IMR-90 (cell line): ENCODE results near the gene SSR2. TPM values are rescaled to one million over a fixed set of nuclear protein-coding genes. Genes with fewer than 3 reads are reported as not detected.

Experiments
- ATAC-seq: fragments of 200-7000 bp; cut with Tn5 transposase; 2 replicates; pipeline ENCODE4 v1.9.1; 2020; ENCODE audit warnings: low read depth, mild to moderate bottlenecking, moderate library complexity
- BruUV-seq: library from RNA; stranded (reverse); fragments of 400-500 nt; replicated peaks from 2 replicates; lab custom pipeline; 2021; lab: Mats Ljungman, UMichigan
- CTCF ChIA-PET: fragments of 300-600 bp; formaldehyde crosslinking; extraction: SDS; loops from one replicate; lab custom pipeline; 2021; ENCODE audit warnings: antibody characterized with exemption; lab: Yijun Ruan, JAX
- POLR2A ChIA-PET: fragments of 300-600 bp; sonication (Branson Sonifier 250); formaldehyde crosslinking; loops from one replicate; lab custom pipeline; 2022; ENCODE audit warnings: antibody characterized with exemption; ENCODE audit not compliant: unreplicated experiment; lab: Charles Lee
- DNase-seq: peaks from one replicate; pipeline ENCODE4 v3.0.0; 2013
- H2AFZ ChIP-seq: replicated peaks from 2 replicates; pipeline ENCODE3; 2013; ENCODE audit warnings: low read length, mild to moderate bottlenecking; ENCODE audit not compliant: poor library complexity
- H2AK5ac ChIP-seq: 2 replicates; pipeline ENCODE4 v1.6.1; 2013; ENCODE audit warnings: low read depth, low read length, inconsistent platforms
- H2AK9ac ChIP-seq: replicated peaks from 2 replicates; pipeline ENCODE3; 2013; ENCODE audit warnings: mild to moderate bottlenecking, low read depth, low read length, moderate library complexity; ENCODE audit not compliant: poor library complexity
- H2BK120ac ChIP-seq: 2 replicates; pipeline ENCODE4 v1.6.1; 2013; ENCODE audit warnings: low read depth, low read length, inconsistent platforms
- H2BK15ac ChIP-seq: 3 replicates; pipeline ENCODE4 v1.6.1; 2013; ENCODE audit warnings: low read depth, low read length, inconsistent platforms
- H2BK20ac ChIP-seq: 2 replicates; pipeline ENCODE4 v1.6.1; 2013; ENCODE audit warnings: low read depth, mild to moderate bottlenecking, inconsistent platforms, low read length, moderate library complexity
- H2BK5ac ChIP-seq: 2 replicates; pipeline ENCODE4 v1.6.1; 2013; ENCODE audit warnings: mild to moderate bottlenecking, low read depth, low read length, inconsistent platforms; ENCODE audit not compliant: poor library complexity, severe bottlenecking
- H3K14ac ChIP-seq: replicated peaks from 2 replicates; pipeline ENCODE4 v1.6.1; 2013; ENCODE audit warnings: low read depth, low read length, inconsistent platforms
- H3K18ac ChIP-seq: 2 replicates; pipeline ENCODE4 v1.6.1; 2013; ENCODE audit warnings: low read depth, low read length, control low read depth
- H3K23ac ChIP-seq: 2 replicates; pipeline ENCODE4 v1.6.1; 2013; ENCODE audit warnings: low read depth, low read length, inconsistent platforms
- H3K27ac ChIP-seq: 2 replicates; pipeline ENCODE4 v1.5.1; 2013; ENCODE audit warnings: mild to moderate bottlenecking, control low read depth, low read length; ENCODE audit not compliant: insufficient read depth
- H3K27me3 ChIP-seq: 2 replicates; pipeline ENCODE4 v1.6.1; 2013; ENCODE audit warnings: low read length; ENCODE audit not compliant: control insufficient read depth, insufficient read depth
- H3K36me3 ChIP-seq: 2 replicates; pipeline ENCODE4 v1.6.1; 2013; ENCODE audit warnings: low read length, mixed read lengths; ENCODE audit not compliant: control insufficient read depth, insufficient read depth
- H3K4ac ChIP-seq: 2 replicates; pipeline ENCODE4 v1.6.1; 2013; ENCODE audit warnings: low read depth, low read length, inconsistent platforms
- H3K4me1 ChIP-seq: 2 replicates; pipeline ENCODE4 v1.6.1; 2013; ENCODE audit warnings: low read length, mixed read lengths; ENCODE audit not compliant: control insufficient read depth, insufficient read depth
- H3K4me2 ChIP-seq: 2 replicates; pipeline ENCODE4 v1.6.1; 2013; ENCODE audit warnings: low read depth, mild to moderate bottlenecking, control low read depth, low read length, moderate library complexity
- H3K4me3 ChIP-seq: 2 replicates; pipeline ENCODE4 v1.5.1; 2013; ENCODE audit warnings: low read depth, mild to moderate bottlenecking, control low read depth, low read length, moderate library complexity; ENCODE audit not compliant: insufficient read depth
- H3K56ac ChIP-seq: 2 replicates; pipeline ENCODE4 v1.6.1; 2013; ENCODE audit warnings: low read length, inconsistent platforms; ENCODE audit not compliant: insufficient read depth; ENCODE audit errors: extremely low read depth
- H3K79me1 ChIP-seq, 2 experiments: 2 replicates each; pipeline ENCODE4 v1.6.1; 2013; ENCODE audit warnings: low read length in 2 of 2, inconsistent platforms in 1 of 2, low read depth in 1 of 2
- H3K9ac ChIP-seq: 2 replicates; pipeline ENCODE4 v1.6.1; 2013; ENCODE audit warnings: low read depth, low read length, control low read depth
- H3K9me1 ChIP-seq: 2 replicates; pipeline ENCODE4 v1.6.1; 2013; ENCODE audit warnings: low read length, inconsistent platforms; ENCODE audit not compliant: insufficient read depth
- H3K9me3 ChIP-seq: 2 replicates; pipeline ENCODE4 v1.6.1; 2013; ENCODE audit warnings: low read length; ENCODE audit not compliant: control insufficient read depth, insufficient read depth
- H4K20me1 ChIP-seq: 2 replicates; pipeline ENCODE4 v1.6.1; 2013; ENCODE audit warnings: low read length, inconsistent platforms; ENCODE audit not compliant: insufficient read depth
- H4K5ac ChIP-seq: 2 replicates; pipeline ENCODE4 v1.6.1; 2013; ENCODE audit warnings: mild to moderate bottlenecking, low read depth, low read length, control low read depth
- H4K8ac ChIP-seq, 2 experiments: 2 replicates each; pipeline ENCODE4 v1.6.1; 2013; ENCODE audit warnings: low read depth in 2 of 2, low read length in 2 of 2, control low read depth in 1 of 2, inconsistent platforms in 1 of 2
- H4K91ac ChIP-seq: 2 replicates; pipeline ENCODE4 v1.6.1; 2013; ENCODE audit warnings: low read depth, low read length, inconsistent platforms; ENCODE audit not compliant: insufficient read depth
- CHD1 ChIP-seq: IDR thresholded peaks from 2 replicates; pipeline ENCODE4 v1.6.1; 2012; ENCODE audit warnings: low read depth, low read length, improper control_type of control experiment
- CTCF ChIP-seq: conservative IDR thresholded peaks from 2 replicates; pipeline ENCODE4 v1.5.1; 2012; ENCODE audit warnings: mild to moderate bottlenecking, low read depth, low read length, improper control_type of control experiment
- FOS ChIP-seq: fragments of 150-350 bp; IDR thresholded peaks from 2 replicates; pipeline ENCODE4 v1.6.1; 2016; ENCODE audit warnings: low read depth, low read length
- MAFK ChIP-seq: IDR thresholded peaks from 2 replicates; pipeline ENCODE4 v1.6.1; 2012; ENCODE audit warnings: low read depth, low read length, improper control_type of control experiment
- MAZ ChIP-seq: IDR thresholded peaks from 2 replicates; pipeline ENCODE4 v1.6.1; 2012; ENCODE audit warnings: low read depth, mild to moderate bottlenecking, low read length, improper control_type of control experiment, moderate library complexity, borderline replicate concordance
- MXI1 ChIP-seq: IDR thresholded peaks from 2 replicates; pipeline ENCODE4 v1.6.1; 2012; ENCODE audit warnings: low read depth, mild to moderate bottlenecking, low read length, moderate library complexity, borderline replicate concordance
- NFE2L2 ChIP-seq: fragments of 150-350 bp; IDR thresholded peaks from 2 replicates; pipeline ENCODE4 v1.6.1; 2016; ENCODE audit warnings: low read depth, mild to moderate bottlenecking, low read length
- POLR2A ChIP-seq: IDR thresholded peaks from 2 replicates; pipeline ENCODE4 v1.6.1; 2012; ENCODE audit warnings: mild to moderate bottlenecking, low read depth, low read length
- RAD21 ChIP-seq: IDR thresholded peaks from 2 replicates; pipeline ENCODE4 v1.6.1; 2012; ENCODE audit warnings: low read length, improper control_type of control experiment
- RCOR1 ChIP-seq: IDR thresholded peaks from 2 replicates; pipeline ENCODE4 v1.6.1; 2012; ENCODE audit warnings: mild to moderate bottlenecking, low read length, improper control_type of control experiment; ENCODE audit not compliant: insufficient replicate concordance
- RFX5 ChIP-seq: IDR thresholded peaks from 2 replicates; pipeline ENCODE4 v1.8.0; 2012; ENCODE audit warnings: low read depth, mild to moderate bottlenecking, low read length, moderate library complexity
- SMC3 ChIP-seq: fragments of 150-350 bp; IDR thresholded peaks from 2 replicates; pipeline ENCODE4 v1.6.1; 2016; ENCODE audit warnings: low read depth, mild to moderate bottlenecking, antibody characterized with exemption, low read length, moderate library complexity
- USF2 ChIP-seq: fragments of 150-350 bp; IDR thresholded peaks from 2 replicates; pipeline ENCODE4 v1.6.1; 2017; ENCODE audit warnings: mild to moderate bottlenecking, antibody characterized with exemption, low read length, low read depth
- WGBS, 2 experiments: methylation state at CpG; one replicate each; pipeline versions ENCODE4 v1.1.5 to v1.1.7; 2013; ENCODE audit warnings: missing lambda C conversion rate in 2 of 2; ENCODE audit not compliant: insufficient read length in 1 of 2; ENCODE audit errors: extremely low coverage in 2 of 2; 5-methylcytosine and 5-hydroxymethylcytosine counted together
- dilution Hi-C: fragments of 300-500 bp; cut with HindIII; formaldehyde crosslinking; loops from one replicate; pipeline ENCODE4 v1.14.3; 2018; ENCODE audit warnings: low sequenced_read_pairs; ENCODE audit not compliant: unreplicated experiment
- in situ Hi-C: fragments of 300-500 bp; cut with MboI; formaldehyde crosslinking; loops from 3 replicates; pipeline ENCODE4 v1.14.3; 2019; ENCODE audit warnings: low sequenced_read_pairs, inconsistent platforms, mixed read lengths
- intact Hi-C: fragments of 100-400 bp; cut with micrococcal nuclease; formaldehyde crosslinking; loops from 2 replicates; pipeline ENCODE4 v1.10.0; 2022
- polyA plus RNA-seq, 3 experiments: library from polyadenylated mRNA; depleted of rRNA; stranded (reverse); fragments of >200 nt; gene quantifications; 2 replicates each; pipeline ENCODE4 v1.2.3, GENCODE V29; 2012; ENCODE audit warnings: low replicate concordance in 1 of 3
- total RNA-seq: library from RNA; depleted of rRNA; stranded (reverse); fragments of >200 nt; gene quantifications from 2 replicates; pipeline ENCODE4 v1.2.3, GENCODE V29; 2012

Gene SSR2
- total and polyA plus RNA-seq, 2 of the 4 experiments (the other 2 are of a cell fraction): 553 to 1,264 TPM

GRCh38 chr1:155962599-155963211 lies 58.0 kb downstream of the SSR2 start:
- dilution Hi-C loops: no loop called here
- H4K8ac ChIP-seq: no peak overlapping the region; a peak in 1 of 4 replicates
- no peak for TF ChIP-seq CTCF
- no peak for TF ChIP-seq POLR2A
- TF ChIP-seq FOS: no peak
- no peak for TF ChIP-seq MAFK
- no peak for TF ChIP-seq MAZ
- TF ChIP-seq RFX5: no peak
- TF ChIP-seq CHD1: no peak
- no peak for TF ChIP-seq RAD21
- TF ChIP-seq SMC3: no peak
- TF ChIP-seq RCOR1: no peak
- TF ChIP-seq USF2: no peak
- no peak for TF ChIP-seq NFE2L2
- no peak for TF ChIP-seq MXI1
- POLR2A ChIA-PET: no interaction called here
- 95% methylated on average over 10 of the region's 18 CpGs; no CpG with 5 or more reads in 1 of the 2 experiments for WGBS, 2 experiments
- H3K9me3 ChIP-seq: no peaks in the 10 kb centered on the region
- peak overlapping the region; percentile 25; the same call in 1 of the 2 replicates for H3K4ac ChIP-seq
- no peak overlapping the region for H2BK20ac ChIP-seq
- H3K23ac ChIP-seq: no peak overlapping the region
- peaks cover 20% of the 10 kb centered on the region for H3K4me1 ChIP-seq
- H2BK15ac ChIP-seq: no peak overlapping the region
- H3K9me1 ChIP-seq: peaks cover 16% of the 10 kb centered on the region; the same call in 1 of the 2 replicates
- no peak overlapping the region for H3K4me3 ChIP-seq
- H3K14ac ChIP-seq: peak overlapping the region; percentile 7
- H3K9ac ChIP-seq: no peak overlapping the region
- no peak overlapping the region for H4K91ac ChIP-seq
- intact Hi-C loops: loop anchor here (1.0 kb wide), 1 partner anchor 27 kb away; no protein-coding TSS in a partner anchor
- no peak overlapping the region for H2AFZ ChIP-seq
- peaks cover 28 to 84% of the 10 kb centered on the region in 2 experiments for H3K79me1 ChIP-seq
- H2BK120ac ChIP-seq: no peak overlapping the region
- no peak overlapping the region for H3K18ac ChIP-seq
- no TSS peak for BruUV-seq
- peaks cover 70% of the 10 kb centered on the region for H4K20me1 ChIP-seq
- in situ Hi-C loops: no loop called here
- H3K4me2 ChIP-seq: no peak overlapping the region
- ATAC-seq (no peak), DNase-seq (no peak)
- H2BK5ac ChIP-seq: peak overlapping the region; percentile 12
- H3K56ac ChIP-seq: no peak overlapping the region
- H2AK9ac ChIP-seq: peak overlapping the region; percentile 80
- H3K36me3 ChIP-seq: peaks cover 82% of the 10 kb centered on the region
- CTCF ChIA-PET: interaction anchor here (0.5 to 1.3 kb wide), 3 partner anchors 12 to 27 kb away, joined by 3 to 4 read pairs (median 4); no protein-coding TSS in a partner anchor
- peak overlapping the region; percentile 16; the same call in 1 of the 2 replicates for H3K27ac ChIP-seq
- H2AK5ac ChIP-seq: no peak overlapping the region
- no peak overlapping the region for H4K5ac ChIP-seq
- no peaks in the 10 kb centered on the region for H3K27me3 ChIP-seq
